Measurements from ENCODE around the gene PGAM2. TPM values are rescaled to one million over a fixed set of nuclear protein-coding genes. Genes with fewer than 3 reads are reported as not detected.
A peak's percentile ranks its signal among the peaks of the same experiment; 100 is the strongest.

Gene PGAM2
- total RNA-seq, 1 donor from 2014 or later, result not detected

DNA sequence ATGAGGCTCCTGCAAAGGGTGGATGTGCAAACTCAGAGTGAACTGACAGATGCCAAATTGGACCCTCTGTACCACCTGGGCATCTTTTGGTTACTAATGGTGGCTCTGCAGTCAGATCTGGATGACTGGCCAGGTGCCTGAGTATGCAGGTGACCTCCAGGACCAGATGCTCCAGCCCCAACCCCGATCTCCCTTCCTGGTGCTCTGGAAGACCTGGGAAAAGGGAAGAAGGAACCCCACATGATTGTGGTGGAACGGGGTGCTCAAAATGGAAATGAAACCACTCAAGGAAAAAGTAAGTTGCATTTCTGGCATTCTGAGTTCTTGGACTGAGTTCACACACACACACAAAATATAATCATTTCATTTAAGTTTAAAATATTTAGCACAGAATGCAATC, 29.0 kb upstream of the PGAM2 start:
- TF ChIP-seq POLR2AphosphoS5 (IDR thresholded peaks at IDR 0.05; ENCODE audit: insufficient read depth in 1 of 2, low read depth in 1 of 2) (no peak), POLR2A (IDR thresholded peaks at IDR 0.05) (no peak)
- TF ChIP-seq, protein P1, sequence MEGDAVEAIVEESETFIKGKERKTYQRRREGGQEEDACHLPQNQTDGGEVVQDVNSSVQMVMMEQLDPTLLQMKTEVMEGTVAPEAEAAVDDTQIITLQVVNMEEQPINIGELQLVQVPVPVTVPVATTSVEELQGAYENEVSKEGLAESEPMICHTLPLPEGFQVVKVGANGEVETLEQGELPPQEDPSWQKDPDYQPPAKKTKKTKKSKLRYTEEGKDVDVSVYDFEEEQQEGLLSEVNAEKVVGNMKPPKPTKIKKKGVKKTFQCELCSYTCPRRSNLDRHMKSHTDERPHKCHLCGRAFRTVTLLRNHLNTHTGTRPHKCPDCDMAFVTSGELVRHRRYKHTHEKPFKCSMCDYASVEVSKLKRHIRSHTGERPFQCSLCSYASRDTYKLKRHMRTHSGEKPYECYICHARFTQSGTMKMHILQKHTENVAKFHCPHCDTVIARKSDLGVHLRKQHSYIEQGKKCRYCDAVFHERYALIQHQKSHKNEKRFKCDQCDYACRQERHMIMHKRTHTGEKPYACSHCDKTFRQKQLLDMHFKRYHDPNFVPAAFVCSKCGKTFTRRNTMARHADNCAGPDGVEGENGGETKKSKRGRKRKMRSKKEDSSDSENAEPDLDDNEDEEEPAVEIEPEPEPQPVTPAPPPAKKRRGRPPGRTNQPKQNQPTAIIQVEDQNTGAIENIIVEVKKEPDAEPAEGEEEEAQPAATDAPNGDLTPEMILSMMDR (IDR thresholded peaks at IDR 0.05), result no peak
- intact Hi-C loops (cut with DNase I), result no loop called here
- Histone ChIP-seq H3K27me3 (no peaks in the 10 kb centered on the region), H3K36me3 (no peaks in the 10 kb centered on the region), H3K4me3 (no peak overlapping the region), H3K27ac (peak overlapping the region; percentile 51), H3K4me1 (peaks cover 29% of the 10 kb centered on the region), H3K9me3 (no peaks in the 10 kb centered on the region)
- no peak for DNase-seq (ENCODE audit: extremely low spot score in 2 of 2)

DNA sequence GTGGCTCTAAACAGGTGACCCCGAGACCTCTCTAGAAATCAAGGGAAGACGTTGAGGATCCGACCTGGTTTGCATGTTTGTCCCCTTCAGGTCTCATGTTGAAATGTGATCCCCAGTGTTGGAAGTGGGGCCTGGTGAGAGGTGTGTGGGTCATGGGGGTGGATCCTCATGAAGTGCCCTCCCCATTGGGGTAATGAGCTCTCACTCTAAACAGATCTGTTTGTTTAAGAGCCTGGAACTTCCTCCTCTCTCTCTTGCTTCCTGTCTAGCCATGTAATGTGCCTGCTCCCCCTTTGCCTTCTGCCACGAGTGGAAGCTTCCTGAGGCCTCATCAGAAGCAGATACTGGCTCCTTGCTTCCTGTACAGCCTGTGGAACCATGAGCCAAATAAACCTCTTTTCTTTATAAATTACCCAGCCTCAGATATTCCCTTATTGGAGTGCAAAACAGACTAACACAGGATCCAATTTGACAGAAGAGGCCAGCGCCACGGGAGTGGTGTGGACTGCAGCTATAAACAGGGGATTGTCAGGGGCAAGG, 27.8 kb upstream of the PGAM2 start:
- intact Hi-C loops (cut with DNase I), result no loop called here
- no peak overlapping the region for H3K4me3 ChIP-seq
- no peaks in the 10 kb centered on the region for H3K9me3 ChIP-seq
- no peaks in the 10 kb centered on the region for H3K27me3 ChIP-seq
- no peak for DNase-seq (ENCODE audit: extremely low spot score in 2 of 2)
- TF ChIP-seq POLR2AphosphoS5 (IDR thresholded peaks at IDR 0.05; ENCODE audit: insufficient read depth in 1 of 2, low read depth in 1 of 2) (no peak), POLR2A (IDR thresholded peaks at IDR 0.05) (no peak)
- TF ChIP-seq, protein P1 (IDR thresholded peaks at IDR 0.05), result no peak
- H3K27ac ChIP-seq, result peak overlapping the region; percentile 51
- H3K4me1 ChIP-seq, result peaks cover 39% of the 10 kb centered on the region
- H3K36me3 ChIP-seq, result no peaks in the 10 kb centered on the region

DNA sequence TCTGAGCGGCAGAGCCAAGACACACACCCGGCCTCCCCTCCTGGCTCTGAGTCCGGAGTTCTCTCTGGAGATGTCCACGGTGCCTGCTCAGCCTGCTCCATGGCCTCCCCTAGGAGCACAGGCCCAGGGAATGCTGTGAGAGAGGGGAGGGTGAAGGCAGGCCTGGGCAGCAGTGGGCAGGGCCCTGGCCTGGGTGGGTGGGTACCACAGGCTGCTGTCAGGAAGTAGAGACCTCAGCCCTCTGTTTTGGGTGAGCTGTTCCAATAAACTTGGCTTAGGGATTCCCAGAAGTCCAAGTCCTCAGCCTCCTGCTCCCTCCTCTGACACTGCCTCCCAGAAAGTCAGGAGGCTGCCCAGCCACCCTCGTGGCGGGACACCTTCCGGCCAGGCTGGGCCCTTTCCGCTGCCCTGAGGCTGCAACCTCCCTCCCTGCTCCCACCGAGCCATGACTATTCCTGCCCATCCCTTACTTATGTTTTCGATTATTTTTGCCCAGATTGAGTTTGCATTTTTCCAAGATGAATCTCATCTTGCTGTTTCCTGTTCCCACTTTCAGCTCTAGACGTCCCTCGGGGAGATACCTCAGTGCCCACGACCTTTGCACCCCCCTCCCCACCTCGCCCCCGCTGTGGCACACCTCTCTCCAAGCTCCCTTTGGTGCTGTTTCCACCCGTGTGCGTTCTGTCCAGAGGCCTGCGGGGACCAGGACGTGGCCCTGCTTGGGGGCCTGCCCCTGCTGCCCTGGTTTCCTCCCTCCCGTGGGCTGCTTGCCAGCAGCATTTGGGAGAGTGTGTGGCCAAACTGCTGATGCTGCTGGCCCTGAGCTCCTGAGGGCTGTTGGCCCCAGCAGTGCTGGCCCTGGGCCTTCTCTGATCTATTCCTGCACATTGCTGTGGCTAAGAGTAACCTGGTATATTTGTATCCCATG, 22.8 kb upstream of the PGAM2 start:
- peak in 1 of 2 donors; percentile 80 for TF ChIP-seq POLR2AphosphoS5 (IDR thresholded peaks at IDR 0.05; ENCODE audit: insufficient read depth in 1 of 2, low read depth in 1 of 2)
- TF ChIP-seq POLR2A (IDR thresholded peaks at IDR 0.05), result no peak
- no peak for DNase-seq (ENCODE audit: extremely low spot score in 2 of 2)
- no peaks in the 10 kb centered on the region for H3K27me3 ChIP-seq

DNA sequence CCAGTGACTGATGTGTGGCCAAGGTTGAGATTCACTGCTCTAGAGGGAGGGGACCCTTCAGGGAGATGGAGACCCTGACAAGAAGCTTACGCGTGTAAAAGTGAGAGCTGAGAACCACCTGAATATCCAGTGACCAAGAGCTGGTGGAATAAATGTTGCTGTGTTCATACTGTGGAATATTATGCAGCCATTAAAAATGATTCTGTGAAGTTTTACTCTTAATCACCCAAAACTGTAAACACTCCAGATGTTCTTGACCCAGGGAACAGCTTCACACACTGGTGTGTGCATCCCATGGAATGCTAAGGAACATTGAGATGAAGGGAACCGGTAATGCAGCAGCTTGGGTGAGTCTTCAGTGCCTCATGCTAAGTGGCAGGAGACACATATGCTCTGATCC, 21.3 kb upstream of the PGAM2 start:
- H3K27me3 ChIP-seq, result no peaks in the 10 kb centered on the region
- H3K4me3 ChIP-seq, result no peak overlapping the region
- H3K36me3 ChIP-seq, result no peaks in the 10 kb centered on the region
- TF ChIP-seq, protein P1 (IDR thresholded peaks at IDR 0.05), result no peak
- no peak for TF ChIP-seq POLR2AphosphoS5 (IDR thresholded peaks at IDR 0.05; ENCODE audit: insufficient read depth in 1 of 2, low read depth in 1 of 2)
- TF ChIP-seq POLR2A (IDR thresholded peaks at IDR 0.05), result no peak
- H3K9me3 ChIP-seq, result no peaks in the 10 kb centered on the region
- H3K4me1 ChIP-seq, result peaks cover 68% of the 10 kb centered on the region
- intact Hi-C loops (cut with DNase I), result no loop called here
- no peak for DNase-seq (ENCODE audit: extremely low spot score in 2 of 2)
- H3K27ac ChIP-seq, result peak overlapping the region; percentile 79

More for the DNA sequence above, 22.8 kb upstream of the PGAM2 start:
- Histone ChIP-seq H3K4me1 (peaks cover 63% of the 10 kb centered on the region), H3K4me3 (no peak overlapping the region), H3K9me3 (no peaks in the 10 kb centered on the region), H3K36me3 (no peaks in the 10 kb centered on the region), H3K27ac (peak overlapping the region; percentile 79)
- intact Hi-C loops (cut with DNase I), result no loop called here

DNA sequence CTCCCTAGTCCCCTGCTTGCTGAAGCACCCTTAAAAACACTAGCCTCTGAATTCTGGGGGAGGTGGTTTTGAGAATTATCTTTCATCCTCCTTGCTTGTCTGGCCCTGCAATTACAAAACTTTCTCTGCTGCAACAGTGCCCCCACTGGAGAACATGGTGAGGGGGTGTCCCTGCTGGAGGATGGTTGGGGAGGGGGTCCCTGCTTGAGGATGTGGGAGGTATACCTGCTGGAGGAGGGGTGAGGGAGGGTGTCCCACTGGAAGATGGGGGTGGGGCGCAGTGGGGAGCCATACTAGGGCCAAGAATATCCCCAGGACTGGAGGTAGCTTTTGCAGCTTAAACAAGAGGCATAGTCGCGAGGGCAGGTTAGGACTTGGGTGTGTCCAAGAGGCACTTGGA, 20.2 kb upstream of the PGAM2 start:
- no peak overlapping the region for H3K4me3 ChIP-seq
- H3K36me3 ChIP-seq, result peaks cover 0 to 1% of the 10 kb centered on the region in 2 donors
- TF ChIP-seq, protein P1 (IDR thresholded peaks at IDR 0.05), result no peak
- TF ChIP-seq POLR2AphosphoS5 (IDR thresholded peaks at IDR 0.05; ENCODE audit: insufficient read depth in 1 of 2, low read depth in 1 of 2), result no peak
- no peak for TF ChIP-seq POLR2A (IDR thresholded peaks at IDR 0.05)
- H3K9me3 ChIP-seq, result no peaks in the 10 kb centered on the region
- no peaks in the 10 kb centered on the region for H3K27me3 ChIP-seq
- DNase-seq (ENCODE audit: extremely low spot score in 2 of 2), result no peak
- intact Hi-C loops (cut with DNase I), result no loop called here
- H3K4me1 ChIP-seq, result peaks cover 77% of the 10 kb centered on the region
- H3K27ac ChIP-seq, result peak overlapping the region; percentile 79
